HepG2 (cell line): ENCODE results near the gene IFI27. TPM values are rescaled to one million over a fixed set of nuclear protein-coding genes. Genes with fewer than 3 reads are reported as not detected.
A peak's percentile ranks its signal among the peaks of the same experiment; 100 is the strongest.

Experiments
- FLYWCH1 ChIP-seq: sonication (generic); formaldehyde crosslinking; IDR thresholded peaks from 2 replicates; pipeline ENCODE4 v1.8.1; 2023; ENCODE audit warnings: mild to moderate bottlenecking, missing genetic modification reagents
- FOSL1 ChIP-seq: sonication (generic); formaldehyde crosslinking; IDR thresholded peaks from 2 replicates; pipeline ENCODE4 v1.9.0; 2021; ENCODE audit warnings: missing genetic modification reagents, borderline replicate concordance
- HOXA5 ChIP-seq: sonication (generic); formaldehyde crosslinking; IDR thresholded peaks from 2 replicates; pipeline ENCODE4 v1.4.0; 2020; ENCODE audit warnings: missing genetic modification reagents
- MATR3 ChIP-seq: sonication (generic); formaldehyde crosslinking; IDR thresholded peaks from 2 replicates; pipeline ENCODE4 v1.4.0; 2020; ENCODE audit warnings: missing genetic modification reagents
- NCOA2 ChIP-seq: sonication (generic); formaldehyde crosslinking; IDR thresholded peaks from 2 replicates; pipeline ENCODE4 v1.8.0; 2022; ENCODE audit warnings: inconsistent platforms
- PAX8 ChIP-seq: sonication (generic); formaldehyde crosslinking; IDR thresholded peaks from 2 replicates; pipeline ENCODE4 v1.8.0; 2022; ENCODE audit warnings: mild to moderate bottlenecking, missing genetic modification reagents, borderline replicate concordance
- PRMT3 ChIP-seq: sonication (generic); formaldehyde crosslinking; IDR thresholded peaks from 2 replicates; pipeline ENCODE4 v1.8.1; 2022; ENCODE audit warnings: low read depth, mild to moderate bottlenecking, moderate library complexity, missing genetic modification reagents, borderline replicate concordance
- TEAD3 ChIP-seq: optimal IDR thresholded peaks from 2 replicates; pipeline ENCODE3; 2016; ENCODE audit warnings: borderline replicate concordance
- ZNF101 ChIP-seq: sonication (generic); formaldehyde crosslinking; IDR thresholded peaks from 2 replicates; pipeline ENCODE4 v1.4.0; 2020; ENCODE audit warnings: mild to moderate bottlenecking, low read depth, missing genetic modification reagents, borderline replicate concordance
- ZNF180 ChIP-seq: sonication (generic); formaldehyde crosslinking; IDR thresholded peaks from 2 replicates; pipeline ENCODE4 v1.4.0; 2020; ENCODE audit warnings: low read depth, missing genetic modification reagents, borderline replicate concordance
- ZNF30 ChIP-seq: sonication (generic); formaldehyde crosslinking; IDR thresholded peaks from 2 replicates; pipeline ENCODE4 v1.5.0; 2020; ENCODE audit warnings: mild to moderate bottlenecking, missing genetic modification reagents
- ZNF350 ChIP-seq: sonication (generic); formaldehyde crosslinking; IDR thresholded peaks from 2 replicates; pipeline ENCODE4 v1.4.0; 2020; ENCODE audit warnings: mild to moderate bottlenecking, low read depth, missing genetic modification reagents, borderline replicate concordance
- ZNF614 ChIP-seq: IDR thresholded peaks from 2 replicates; pipeline ENCODE4 v1.6.1; 2018; ENCODE audit warnings: missing biosample characterization, missing genetic modification reagents, inconsistent platforms, borderline replicate concordance
- polyA plus RNA-seq, 8 experiments: library from polyadenylated mRNA; depleted of rRNA in 3 of 8; stranded (reverse) in 7 of 8; unstranded in 1 of 8; fragments of >200 nt; fragmentation: Illumina TruSeq in 4 of 8; extraction: Trizol in 4 of 8; gene quantifications; 2 replicates each; pipeline versions ENCODE4 v1.2.1 to v1.2.3, GENCODE V29; 2011 to 2016; ENCODE audit warnings: low read depth in 4 of 8, missing spikeins in 1 of 8, mixed read lengths in 1 of 8; ENCODE audit not compliant: insufficient read depth in 1 of 8
- total RNA-seq, 5 experiments: library from RNA; depleted of rRNA; stranded (reverse); fragments of >200 nt; fragmentation: Illumina TruSeq; extraction: Trizol; gene quantifications; 2 replicates each; pipeline ENCODE4 v1.2.3, GENCODE V29; 2016; ENCODE audit warnings: low read depth in 1 of 5
- TF ChIP-seq, protein P1 (sequence below): sonication (generic); formaldehyde crosslinking; IDR thresholded peaks from 2 replicates; pipeline ENCODE4 v1.4.0; 2020; ENCODE audit warnings: missing genetic modification reagents
- TF ChIP-seq, protein P2 (sequence below): sonication (generic); formaldehyde crosslinking; IDR thresholded peaks from 2 replicates; pipeline ENCODE4 v1.8.0; 2022; ENCODE audit warnings: missing genetic modification reagents, low read depth, mild to moderate bottlenecking, borderline replicate concordance
- TF ChIP-seq, protein P3 (sequence below): IDR thresholded peaks from 2 replicates; pipeline ENCODE4 v1.6.1; 2016; ENCODE audit warnings: missing genetic modification reagents, missing compliant biosample characterization
- TF ChIP-seq, protein P4 (sequence below): sonication (generic); formaldehyde crosslinking; conservative IDR thresholded peaks from 2 replicates; pipeline ENCODE4 v1.4.0; 2020; ENCODE audit warnings: mild to moderate bottlenecking, missing genetic modification reagents, moderate library complexity
- TF ChIP-seq, protein P5 (sequence below): sonication (generic); formaldehyde crosslinking; IDR thresholded peaks from 2 replicates; pipeline ENCODE4 v1.4.0; 2020; ENCODE audit warnings: missing genetic modification reagents

IFI27 gene
- total and polyA plus RNA-seq, 2 of the 13 experiments (the other 11 are each of a cell fraction or from before 2014, with no cell fraction given) = 1.2 to 1.7 TPM

DNA sequence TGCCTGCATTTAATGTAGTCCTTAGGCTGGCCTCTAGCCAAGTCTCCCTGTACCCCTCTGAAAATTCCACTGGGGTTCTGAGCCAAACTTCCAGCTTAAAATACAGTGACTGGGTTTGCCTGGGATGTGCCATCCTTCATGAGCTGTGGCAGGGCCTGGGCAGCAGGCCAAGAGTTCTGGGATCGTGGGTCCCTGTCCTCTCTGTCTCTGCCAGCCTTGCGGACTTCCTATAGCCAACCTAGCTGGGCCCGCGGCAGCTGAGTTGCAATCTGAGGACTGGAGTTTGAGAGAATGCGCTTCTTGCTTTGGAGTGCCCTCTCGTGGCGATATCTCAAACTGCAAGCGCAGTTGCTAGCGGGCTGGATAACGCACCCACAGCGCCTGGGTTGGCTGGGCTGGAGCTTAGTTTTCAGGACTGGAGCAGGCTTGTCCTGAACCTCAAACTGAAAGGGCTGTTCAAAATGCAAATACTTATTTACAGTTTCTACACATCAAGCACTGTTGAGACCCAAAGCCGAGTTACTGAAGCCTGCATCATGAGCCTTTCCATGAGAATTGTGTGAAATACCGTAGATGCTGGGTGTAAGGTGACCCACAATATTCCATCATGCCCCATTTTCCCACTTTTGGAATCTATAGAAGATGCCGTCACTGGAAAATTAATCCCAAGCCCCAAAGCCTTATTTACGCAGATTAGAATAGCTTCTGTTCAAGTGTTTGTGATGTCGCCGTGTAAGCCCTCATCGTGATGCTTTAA, 26.2 kb downstream of the IFI27 start (continued):
- TF ChIP-seq, protein P1, sequence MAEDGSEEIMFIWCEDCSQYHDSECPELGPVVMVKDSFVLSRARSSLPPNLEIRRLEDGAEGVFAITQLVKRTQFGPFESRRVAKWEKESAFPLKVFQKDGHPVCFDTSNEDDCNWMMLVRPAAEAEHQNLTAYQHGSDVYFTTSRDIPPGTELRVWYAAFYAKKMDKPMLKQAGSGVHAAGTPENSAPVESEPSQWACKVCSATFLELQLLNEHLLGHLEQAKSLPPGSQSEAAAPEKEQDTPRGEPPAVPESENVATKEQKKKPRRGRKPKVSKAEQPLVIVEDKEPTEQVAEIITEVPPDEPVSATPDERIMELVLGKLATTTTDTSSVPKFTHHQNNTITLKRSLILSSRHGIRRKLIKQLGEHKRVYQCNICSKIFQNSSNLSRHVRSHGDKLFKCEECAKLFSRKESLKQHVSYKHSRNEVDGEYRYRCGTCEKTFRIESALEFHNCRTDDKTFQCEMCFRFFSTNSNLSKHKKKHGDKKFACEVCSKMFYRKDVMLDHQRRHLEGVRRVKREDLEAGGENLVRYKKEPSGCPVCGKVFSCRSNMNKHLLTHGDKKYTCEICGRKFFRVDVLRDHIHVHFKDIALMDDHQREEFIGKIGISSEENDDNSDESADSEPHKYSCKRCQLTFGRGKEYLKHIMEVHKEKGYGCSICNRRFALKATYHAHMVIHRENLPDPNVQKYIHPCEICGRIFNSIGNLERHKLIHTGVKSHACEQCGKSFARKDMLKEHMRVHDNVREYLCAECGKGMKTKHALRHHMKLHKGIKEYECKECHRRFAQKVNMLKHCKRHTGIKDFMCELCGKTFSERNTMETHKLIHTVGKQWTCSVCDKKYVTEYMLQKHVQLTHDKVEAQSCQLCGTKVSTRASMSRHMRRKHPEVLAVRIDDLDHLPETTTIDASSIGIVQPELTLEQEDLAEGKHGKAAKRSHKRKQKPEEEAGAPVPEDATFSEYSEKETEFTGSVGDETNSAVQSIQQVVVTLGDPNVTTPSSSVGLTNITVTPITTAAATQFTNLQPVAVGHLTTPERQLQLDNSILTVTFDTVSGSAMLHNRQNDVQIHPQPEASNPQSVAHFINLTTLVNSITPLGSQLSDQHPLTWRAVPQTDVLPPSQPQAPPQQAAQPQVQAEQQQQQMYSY (CRISPR knock-in tag) = 0 out of 2 replicates have a peak, but pooled peaks have one; percentile 47
- no peak for TF ChIP-seq HOXA5 (CRISPR knock-in tag)
- TF ChIP-seq, protein P2, sequence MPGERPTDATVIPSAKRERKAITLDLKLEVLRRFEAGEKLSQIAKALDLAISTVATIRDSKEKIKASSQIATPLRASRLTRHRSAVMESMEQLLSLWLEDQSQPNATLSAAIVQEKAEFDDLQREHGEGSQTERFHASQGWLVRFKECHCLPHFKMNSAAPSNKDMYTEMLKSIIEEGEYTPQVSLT (CRISPR knock-in tag) = no peak
- TF ChIP-seq PAX8 (CRISPR knock-in tag) = no peak
- no peak for TF ChIP-seq NCOA2 (CRISPR knock-in tag)
- TF ChIP-seq FLYWCH1 (CRISPR knock-in tag) = no peak
- peak; percentile 82 for TF ChIP-seq TEAD3
- TF ChIP-seq MATR3 (CRISPR knock-in tag) = no peak
- TF ChIP-seq, protein P3, sequence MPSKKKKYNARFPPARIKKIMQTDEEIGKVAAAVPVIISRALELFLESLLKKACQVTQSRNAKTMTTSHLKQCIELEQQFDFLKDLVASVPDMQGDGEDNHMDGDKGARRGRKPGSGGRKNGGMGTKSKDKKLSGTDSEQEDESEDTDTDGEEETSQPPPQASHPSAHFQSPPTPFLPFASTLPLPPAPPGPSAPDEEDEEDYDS (CRISPR knock-in tag) = no peak
- TF ChIP-seq ZNF350 = no peak
- TF ChIP-seq, protein P4, sequence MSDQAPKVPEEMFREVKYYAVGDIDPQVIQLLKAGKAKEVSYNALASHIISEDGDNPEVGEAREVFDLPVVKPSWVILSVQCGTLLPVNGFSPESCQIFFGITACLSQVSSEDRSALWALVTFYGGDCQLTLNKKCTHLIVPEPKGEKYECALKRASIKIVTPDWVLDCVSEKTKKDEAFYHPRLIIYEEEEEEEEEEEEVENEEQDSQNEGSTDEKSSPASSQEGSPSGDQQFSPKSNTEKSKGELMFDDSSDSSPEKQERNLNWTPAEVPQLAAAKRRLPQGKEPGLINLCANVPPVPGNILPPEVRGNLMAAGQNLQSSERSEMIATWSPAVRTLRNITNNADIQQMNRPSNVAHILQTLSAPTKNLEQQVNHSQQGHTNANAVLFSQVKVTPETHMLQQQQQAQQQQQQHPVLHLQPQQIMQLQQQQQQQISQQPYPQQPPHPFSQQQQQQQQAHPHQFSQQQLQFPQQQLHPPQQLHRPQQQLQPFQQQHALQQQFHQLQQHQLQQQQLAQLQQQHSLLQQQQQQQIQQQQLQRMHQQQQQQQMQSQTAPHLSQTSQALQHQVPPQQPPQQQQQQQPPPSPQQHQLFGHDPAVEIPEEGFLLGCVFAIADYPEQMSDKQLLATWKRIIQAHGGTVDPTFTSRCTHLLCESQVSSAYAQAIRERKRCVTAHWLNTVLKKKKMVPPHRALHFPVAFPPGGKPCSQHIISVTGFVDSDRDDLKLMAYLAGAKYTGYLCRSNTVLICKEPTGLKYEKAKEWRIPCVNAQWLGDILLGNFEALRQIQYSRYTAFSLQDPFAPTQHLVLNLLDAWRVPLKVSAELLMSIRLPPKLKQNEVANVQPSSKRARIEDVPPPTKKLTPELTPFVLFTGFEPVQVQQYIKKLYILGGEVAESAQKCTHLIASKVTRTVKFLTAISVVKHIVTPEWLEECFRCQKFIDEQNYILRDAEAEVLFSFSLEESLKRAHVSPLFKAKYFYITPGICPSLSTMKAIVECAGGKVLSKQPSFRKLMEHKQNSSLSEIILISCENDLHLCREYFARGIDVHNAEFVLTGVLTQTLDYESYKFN (CRISPR knock-in tag) = no peak
- TF ChIP-seq, protein P5, sequence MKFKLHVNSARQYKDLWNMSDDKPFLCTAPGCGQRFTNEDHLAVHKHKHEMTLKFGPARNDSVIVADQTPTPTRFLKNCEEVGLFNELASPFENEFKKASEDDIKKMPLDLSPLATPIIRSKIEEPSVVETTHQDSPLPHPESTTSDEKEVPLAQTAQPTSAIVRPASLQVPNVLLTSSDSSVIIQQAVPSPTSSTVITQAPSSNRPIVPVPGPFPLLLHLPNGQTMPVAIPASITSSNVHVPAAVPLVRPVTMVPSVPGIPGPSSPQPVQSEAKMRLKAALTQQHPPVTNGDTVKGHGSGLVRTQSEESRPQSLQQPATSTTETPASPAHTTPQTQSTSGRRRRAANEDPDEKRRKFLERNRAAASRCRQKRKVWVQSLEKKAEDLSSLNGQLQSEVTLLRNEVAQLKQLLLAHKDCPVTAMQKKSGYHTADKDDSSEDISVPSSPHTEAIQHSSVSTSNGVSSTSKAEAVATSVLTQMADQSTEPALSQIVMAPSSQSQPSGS (CRISPR knock-in tag) = peak; percentile 49; the same call in 1 of the 2 replicates
- no peak for TF ChIP-seq ZNF101 (CRISPR knock-in tag)
- TF ChIP-seq ZNF180 (CRISPR knock-in tag) = no peak
- no peak for TF ChIP-seq PRMT3 (CRISPR knock-in tag)
- TF ChIP-seq ZNF30 (CRISPR knock-in tag) = no peak
- TF ChIP-seq ZNF614 (CRISPR knock-in tag) = peak; percentile 65; the same call in 1 of the 2 replicates
- no peak for TF ChIP-seq FOSL1 (CRISPR knock-in tag)
